Measurements from ENCODE around the gene ACAP3. TPM values are rescaled to one million over a fixed set of nuclear protein-coding genes. Genes with fewer than 3 reads are reported as not detected.

ACAP3 gene
- total and polyA plus RNA-seq, 2 experiments from 2014 or later, result 8.1 to 31.9 TPM

GRCh38 chr1:1268284-1268682 lies 39.4 kb downstream of the ACAP3 start:
- peaks cover 25% of the 10 kb centered on the region for H3K4me1 Mint-ChIP-seq
- Histone ChIP-seq H3K9me2 (ENCODE audit: insufficient read depth) (no peaks in the 10 kb centered on the region), H3F3A (replicated peaks; ENCODE audit: low read depth) (0 out of 2 replicates have a peak, but pooled peaks cover 6% of the 10 kb centered on the region), H3K27ac (ENCODE audit: low read depth) (0 out of 2 replicates have a peak overlapping the region, but pooled peaks have one; percentile 26), H3K36me3 (ENCODE audit: insufficient read depth) (peaks cover 7% of the 10 kb centered on the region; the same call in 1 of the 2 replicates), H3K4me1 (ENCODE audit: insufficient read depth) (no peaks in the 10 kb centered on the region; the same call in 1 of the 2 replicates), H3K79me2 (replicated peaks; ENCODE audit: insufficient read depth) (peaks cover 65% of the 10 kb centered on the region), H4K20me1 (replicated peaks; ENCODE audit: insufficient read depth) (peaks cover 32% of the 10 kb centered on the region), H3K4me3 (no peak overlapping the region), H2AFZ (no peak overlapping the region), H3K27me3 (ENCODE audit: insufficient read depth) (no peaks in the 10 kb centered on the region), H3K4me2 (no peak overlapping the region)
- peaks cover 6% of the 10 kb centered on the region for H3K27me3 Mint-ChIP-seq (ENCODE audit: insufficient read depth, low read depth, poor library complexity)
- TF ChIP-seq CTCF (conservative IDR thresholded peaks at IDR 0.05; ENCODE audit: low read depth in 2 of 2), result no peak
- no peak for ATAC-seq
- H3K9me3 Mint-ChIP-seq, result no peaks in the 10 kb centered on the region
- H3K27ac Mint-ChIP-seq, result no peak overlapping the region
- no peak overlapping the region; the same call in 2 of the 3 replicates for H3K4me3 Mint-ChIP-seq
- no peak for DNase-seq (ENCODE audit: low spot score)
- H3K36me3 Mint-ChIP-seq (ENCODE audit: low read depth), result peaks cover 36% of the 10 kb centered on the region

DNA sequence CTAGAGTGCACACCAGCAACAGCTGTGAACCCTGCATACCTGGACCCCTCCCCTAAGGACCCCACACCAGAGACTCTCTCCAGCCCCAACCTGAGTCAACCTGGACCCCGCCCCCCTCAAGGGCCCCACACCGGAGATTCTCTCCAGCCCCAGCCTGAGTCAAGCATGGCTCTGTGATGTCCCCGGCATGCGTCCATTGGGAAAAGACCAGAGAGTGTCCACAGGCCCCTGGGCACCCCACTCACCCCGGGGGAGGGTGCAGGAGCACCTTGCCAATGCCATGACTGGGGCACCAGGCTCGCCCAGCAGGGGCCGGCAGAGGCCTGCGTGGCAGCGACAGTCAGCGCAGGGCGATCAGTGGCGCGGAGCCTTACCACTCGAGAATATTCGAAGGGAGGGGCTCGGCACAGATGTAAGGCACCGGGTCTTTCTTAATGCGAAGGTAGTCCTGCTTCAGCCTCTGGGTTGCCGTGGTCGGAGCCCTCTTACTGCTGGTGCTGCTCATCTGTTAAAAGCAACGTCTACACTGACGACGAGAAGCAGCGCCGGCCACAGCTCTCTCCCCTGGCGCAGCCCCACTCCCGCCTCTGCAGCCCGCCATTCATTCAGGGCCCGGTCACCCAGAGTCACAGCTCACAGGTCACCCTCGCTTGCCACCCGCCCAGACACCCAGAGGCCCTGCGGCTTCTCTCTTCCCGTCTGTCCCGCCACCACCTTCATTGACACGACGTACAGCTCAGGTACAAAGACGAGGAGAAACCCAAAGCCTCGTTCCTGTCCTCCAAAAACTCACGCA lies 40.0 kb downstream of the ACAP3 start:
- Histone ChIP-seq H3K36me3 (ENCODE audit: insufficient read depth) (peaks cover 10% of the 10 kb centered on the region; the same call in 1 of the 2 replicates), H3K9me2 (ENCODE audit: insufficient read depth) (no peaks in the 10 kb centered on the region), H3K79me2 (replicated peaks; ENCODE audit: insufficient read depth) (peaks cover 62% of the 10 kb centered on the region), H3K4me2 (no peak overlapping the region), H2AFZ (no peak overlapping the region), H4K20me1 (replicated peaks; ENCODE audit: insufficient read depth) (peaks cover 32% of the 10 kb centered on the region), H3F3A (replicated peaks; ENCODE audit: low read depth) (0 out of 2 replicates have a peak, but pooled peaks cover 7% of the 10 kb centered on the region), H3K27me3 (ENCODE audit: insufficient read depth) (no peaks in the 10 kb centered on the region), H3K4me1 (ENCODE audit: insufficient read depth) (no peaks in the 10 kb centered on the region; the same call in 1 of the 2 replicates), H3K4me3 (no peak overlapping the region), H3K27ac (ENCODE audit: low read depth) (no peak overlapping the region)
- no peak for TF ChIP-seq ZNF114 (CRISPR knock-in tag; IDR thresholded peaks at IDR 0.05)
- no peak for TF ChIP-seq POLR2AphosphoS5 (IDR thresholded peaks at IDR 0.05; ENCODE audit: low read depth)
- no peak for TF ChIP-seq REST (IDR thresholded peaks at IDR 0.05; ENCODE audit: unreplicated experiment)
- TF ChIP-seq ETS1 (IDR thresholded peaks at IDR 0.05), result no peak
- TF ChIP-seq CTCF (conservative IDR thresholded peaks at IDR 0.05; ENCODE audit: low read depth in 2 of 2), result no peak
- TF ChIP-seq CREB1 (CRISPR knock-in tag; IDR thresholded peaks at IDR 0.05; ENCODE audit: low read depth), result no peak
- no peak for TF ChIP-seq ZNF331 (CRISPR knock-in tag; IDR thresholded peaks at IDR 0.05; ENCODE audit: low read depth)
- no peak for TF ChIP-seq EZH2 (IDR thresholded peaks at IDR 0.05; ENCODE audit: low read depth, unreplicated experiment)
- no peak for TF ChIP-seq NANOG (IDR thresholded peaks at IDR 0.05; ENCODE audit: borderline replicate concordance)
- Mint-ChIP-seq H3K9me3 (no peaks in the 10 kb centered on the region), H3K27ac (no peak overlapping the region), H3K27me3 (ENCODE audit: insufficient read depth, low read depth, poor library complexity) (peaks cover 8% of the 10 kb centered on the region), H3K4me3 (no peak overlapping the region; the same call in 2 of the 3 replicates), H3K4me1 (peaks cover 22% of the 10 kb centered on the region), H3K36me3 (ENCODE audit: low read depth) (peaks cover 42% of the 10 kb centered on the region)
- DNase-seq (ENCODE audit: low spot score), result no peak
- ATAC-seq, result no peak

Data from GM23338 (cell line).